GM23338 (cell line): ENCODE results near the gene FBRS. TPM values are rescaled to one million over a fixed set of nuclear protein-coding genes. Genes with fewer than 3 reads are reported as not detected.

Experiments
- ATAC-seq: fragments of 200-7000 bp; cut with Tn5 transposase; 3 replicates; pipeline ENCODE4 v1.9.1; 2020
- DNase-seq: peaks from one replicate; pipeline ENCODE4 v3.0.0-alpha.2; 2015; ENCODE audit warnings: low spot score
- H2AFZ ChIP-seq: fragments of 200-600 bp; sonication (generic); 2 replicates; pipeline ENCODE4 v1.8.0; 2016; ENCODE audit warnings: antibody characterized with exemption, mild to moderate bottlenecking, moderate library complexity
- H3F3A ChIP-seq: fragments of 200-600 bp; sonication (generic); replicated peaks from 2 replicates; pipeline ENCODE4 v1.8.0; 2017; ENCODE audit warnings: antibody characterized with exemption, mixed run types, low read depth
- H3K27ac ChIP-seq: fragments of 200-600 bp; sonication (generic); 2 replicates; pipeline ENCODE4 v1.6.1; 2016; ENCODE audit warnings: low read depth
- H3K27me3 ChIP-seq: fragments of 200-600 bp; sonication (generic); 2 replicates; pipeline ENCODE4 v1.8.0; 2016; ENCODE audit warnings: mild to moderate bottlenecking, mixed run types, moderate library complexity; ENCODE audit not compliant: insufficient read depth
- H3K36me3 ChIP-seq: fragments of 200-600 bp; sonication (generic); 2 replicates; pipeline ENCODE4 v1.8.0; 2016; ENCODE audit warnings: mild to moderate bottlenecking; ENCODE audit not compliant: insufficient read depth
- H3K4me1 ChIP-seq: fragments of 200-600 bp; sonication (generic); 2 replicates; pipeline ENCODE4 v1.8.0; 2016; ENCODE audit warnings: mild to moderate bottlenecking, moderate library complexity; ENCODE audit not compliant: insufficient read depth
- H3K4me2 ChIP-seq: fragments of 200-600 bp; sonication (generic); 2 replicates; pipeline ENCODE4 v1.7.1; 2017; ENCODE audit warnings: mixed run types
- H3K4me3 ChIP-seq: fragments of 200-600 bp; sonication (generic); 2 replicates; pipeline ENCODE4 v1.6.1; 2016; ENCODE audit warnings: mixed run types
- H3K79me2 ChIP-seq: fragments of 200-600 bp; sonication (generic); replicated peaks from 2 replicates; pipeline ENCODE4 v1.8.0; 2017; ENCODE audit warnings: mild to moderate bottlenecking; ENCODE audit not compliant: insufficient read depth
- H3K9me2 ChIP-seq: fragments of 200-600 bp; sonication (generic); 2 replicates; pipeline ENCODE4 v1.8.0; 2017; ENCODE audit not compliant: insufficient read depth
- H4K20me1 ChIP-seq: fragments of 200-600 bp; sonication (generic); replicated peaks from 2 replicates; pipeline ENCODE4 v1.8.0; 2017; ENCODE audit warnings: mild to moderate bottlenecking; ENCODE audit not compliant: insufficient read depth
- H3K27ac Mint-ChIP-seq: 2 replicates; pipeline ENCODE4 v1.8.0; 2020; ENCODE audit warnings: inconsistent platforms, mild to moderate bottlenecking, moderate library complexity, mixed read lengths
- H3K27me3 Mint-ChIP-seq: 3 replicates; pipeline ENCODE4 v1.8.0; 2022; ENCODE audit warnings: low read depth, mild to moderate bottlenecking, moderate library complexity, mixed read lengths, inconsistent platforms; ENCODE audit not compliant: insufficient read depth, poor library complexity
- H3K36me3 Mint-ChIP-seq: 3 replicates; pipeline ENCODE4 v1.8.0; 2021; ENCODE audit warnings: low read depth, mild to moderate bottlenecking, inconsistent platforms, moderate library complexity, mixed read lengths
- H3K4me1 Mint-ChIP-seq: 3 replicates; pipeline ENCODE4 v1.8.0; 2020; ENCODE audit warnings: mild to moderate bottlenecking, inconsistent platforms, mixed read lengths
- H3K4me3 Mint-ChIP-seq: 3 replicates; pipeline ENCODE4 v1.8.0; 2021; ENCODE audit warnings: moderate library complexity, mild to moderate bottlenecking, inconsistent platforms, mixed read lengths
- H3K9me3 Mint-ChIP-seq: 3 replicates; pipeline ENCODE4 v1.8.0; 2020; ENCODE audit warnings: moderate library complexity, mild to moderate bottlenecking, inconsistent platforms, mixed read lengths
- EZH2 ChIP-seq: fragments of 200-600 bp; sonication (generic); IDR thresholded peaks from one replicate; pipeline ENCODE4 v1.8.0; 2017; ENCODE audit warnings: antibody characterized with exemption, mild to moderate bottlenecking, low read depth; ENCODE audit not compliant: unreplicated experiment
- JUNB ChIP-seq: IDR thresholded peaks from one replicate; pipeline ENCODE4 v1.6.1; 2016; ENCODE audit warnings: antibody characterized with exemption; ENCODE audit not compliant: unreplicated experiment
- STAT1 ChIP-seq: IDR thresholded peaks from one replicate; pipeline ENCODE4 v1.6.1; 2016; ENCODE audit warnings: antibody characterized with exemption; ENCODE audit not compliant: unreplicated experiment
- ZNF114 ChIP-seq: fragments of 250-450 bp; sonication (Bioruptor Pico); IDR thresholded peaks from 2 replicates; pipeline ENCODE4 v1.5.0; 2020; ENCODE audit warnings: mild to moderate bottlenecking, moderate library complexity
- ZNF331 ChIP-seq: fragments of 250-450 bp; sonication (Bioruptor Pico); IDR thresholded peaks from 2 replicates; pipeline ENCODE4 v1.5.0; 2020; ENCODE audit warnings: low read depth, mild to moderate bottlenecking, moderate library complexity
- polyA plus RNA-seq: library from polyadenylated mRNA; unstranded; fragments of >200 nt; fragmentation: Nextera tagmentation; extraction: Ambion mirVana; gene quantifications from 2 replicates; pipeline ENCODE4 v1.2.1, GENCODE V29; 2016
- total RNA-seq: library from RNA; depleted of rRNA; stranded (reverse); fragments of >200 nt; shearing (Covaris generic); gene quantifications from 2 replicates; pipeline ENCODE4 v1.2.3, GENCODE V29; 2014
- TF ChIP-seq, protein P1 (sequence below): IDR thresholded peaks from one replicate; pipeline ENCODE4 v1.6.1; 2018; ENCODE audit warnings: antibody characterized with exemption; ENCODE audit not compliant: unreplicated experiment
- TF ChIP-seq, protein P2 (sequence below): fragments of 250-450 bp; sonication (Bioruptor Pico); IDR thresholded peaks from 2 replicates; pipeline ENCODE4 v1.5.0; 2020; ENCODE audit warnings: mild to moderate bottlenecking, moderate library complexity
- TF ChIP-seq, protein P3 (sequence below): IDR thresholded peaks from 2 replicates; pipeline ENCODE4 v1.6.1; 2016; ENCODE audit warnings: antibody characterized with exemption

Gene FBRS
- total and polyA plus RNA-seq, 2 experiments from 2014 or later: 2.3 to 7.2 TPM

GRCh38 chr16:30656974-30657865, 1.0 kb upstream of the FBRS start:
- DNase-seq: no peak
- TF ChIP-seq EZH2: no peak
- TF ChIP-seq, protein P1, sequence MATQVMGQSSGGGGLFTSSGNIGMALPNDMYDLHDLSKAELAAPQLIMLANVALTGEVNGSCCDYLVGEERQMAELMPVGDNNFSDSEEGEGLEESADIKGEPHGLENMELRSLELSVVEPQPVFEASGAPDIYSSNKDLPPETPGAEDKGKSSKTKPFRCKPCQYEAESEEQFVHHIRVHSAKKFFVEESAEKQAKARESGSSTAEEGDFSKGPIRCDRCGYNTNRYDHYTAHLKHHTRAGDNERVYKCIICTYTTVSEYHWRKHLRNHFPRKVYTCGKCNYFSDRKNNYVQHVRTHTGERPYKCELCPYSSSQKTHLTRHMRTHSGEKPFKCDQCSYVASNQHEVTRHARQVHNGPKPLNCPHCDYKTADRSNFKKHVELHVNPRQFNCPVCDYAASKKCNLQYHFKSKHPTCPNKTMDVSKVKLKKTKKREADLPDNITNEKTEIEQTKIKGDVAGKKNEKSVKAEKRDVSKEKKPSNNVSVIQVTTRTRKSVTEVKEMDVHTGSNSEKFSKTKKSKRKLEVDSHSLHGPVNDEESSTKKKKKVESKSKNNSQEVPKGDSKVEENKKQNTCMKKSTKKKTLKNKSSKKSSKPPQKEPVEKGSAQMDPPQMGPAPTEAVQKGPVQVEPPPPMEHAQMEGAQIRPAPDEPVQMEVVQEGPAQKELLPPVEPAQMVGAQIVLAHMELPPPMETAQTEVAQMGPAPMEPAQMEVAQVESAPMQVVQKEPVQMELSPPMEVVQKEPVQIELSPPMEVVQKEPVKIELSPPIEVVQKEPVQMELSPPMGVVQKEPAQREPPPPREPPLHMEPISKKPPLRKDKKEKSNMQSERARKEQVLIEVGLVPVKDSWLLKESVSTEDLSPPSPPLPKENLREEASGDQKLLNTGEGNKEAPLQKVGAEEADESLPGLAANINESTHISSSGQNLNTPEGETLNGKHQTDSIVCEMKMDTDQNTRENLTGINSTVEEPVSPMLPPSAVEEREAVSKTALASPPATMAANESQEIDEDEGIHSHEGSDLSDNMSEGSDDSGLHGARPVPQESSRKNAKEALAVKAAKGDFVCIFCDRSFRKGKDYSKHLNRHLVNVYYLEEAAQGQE: no peak
- no peak for TF ChIP-seq JUNB
- TF ChIP-seq, protein P2, sequence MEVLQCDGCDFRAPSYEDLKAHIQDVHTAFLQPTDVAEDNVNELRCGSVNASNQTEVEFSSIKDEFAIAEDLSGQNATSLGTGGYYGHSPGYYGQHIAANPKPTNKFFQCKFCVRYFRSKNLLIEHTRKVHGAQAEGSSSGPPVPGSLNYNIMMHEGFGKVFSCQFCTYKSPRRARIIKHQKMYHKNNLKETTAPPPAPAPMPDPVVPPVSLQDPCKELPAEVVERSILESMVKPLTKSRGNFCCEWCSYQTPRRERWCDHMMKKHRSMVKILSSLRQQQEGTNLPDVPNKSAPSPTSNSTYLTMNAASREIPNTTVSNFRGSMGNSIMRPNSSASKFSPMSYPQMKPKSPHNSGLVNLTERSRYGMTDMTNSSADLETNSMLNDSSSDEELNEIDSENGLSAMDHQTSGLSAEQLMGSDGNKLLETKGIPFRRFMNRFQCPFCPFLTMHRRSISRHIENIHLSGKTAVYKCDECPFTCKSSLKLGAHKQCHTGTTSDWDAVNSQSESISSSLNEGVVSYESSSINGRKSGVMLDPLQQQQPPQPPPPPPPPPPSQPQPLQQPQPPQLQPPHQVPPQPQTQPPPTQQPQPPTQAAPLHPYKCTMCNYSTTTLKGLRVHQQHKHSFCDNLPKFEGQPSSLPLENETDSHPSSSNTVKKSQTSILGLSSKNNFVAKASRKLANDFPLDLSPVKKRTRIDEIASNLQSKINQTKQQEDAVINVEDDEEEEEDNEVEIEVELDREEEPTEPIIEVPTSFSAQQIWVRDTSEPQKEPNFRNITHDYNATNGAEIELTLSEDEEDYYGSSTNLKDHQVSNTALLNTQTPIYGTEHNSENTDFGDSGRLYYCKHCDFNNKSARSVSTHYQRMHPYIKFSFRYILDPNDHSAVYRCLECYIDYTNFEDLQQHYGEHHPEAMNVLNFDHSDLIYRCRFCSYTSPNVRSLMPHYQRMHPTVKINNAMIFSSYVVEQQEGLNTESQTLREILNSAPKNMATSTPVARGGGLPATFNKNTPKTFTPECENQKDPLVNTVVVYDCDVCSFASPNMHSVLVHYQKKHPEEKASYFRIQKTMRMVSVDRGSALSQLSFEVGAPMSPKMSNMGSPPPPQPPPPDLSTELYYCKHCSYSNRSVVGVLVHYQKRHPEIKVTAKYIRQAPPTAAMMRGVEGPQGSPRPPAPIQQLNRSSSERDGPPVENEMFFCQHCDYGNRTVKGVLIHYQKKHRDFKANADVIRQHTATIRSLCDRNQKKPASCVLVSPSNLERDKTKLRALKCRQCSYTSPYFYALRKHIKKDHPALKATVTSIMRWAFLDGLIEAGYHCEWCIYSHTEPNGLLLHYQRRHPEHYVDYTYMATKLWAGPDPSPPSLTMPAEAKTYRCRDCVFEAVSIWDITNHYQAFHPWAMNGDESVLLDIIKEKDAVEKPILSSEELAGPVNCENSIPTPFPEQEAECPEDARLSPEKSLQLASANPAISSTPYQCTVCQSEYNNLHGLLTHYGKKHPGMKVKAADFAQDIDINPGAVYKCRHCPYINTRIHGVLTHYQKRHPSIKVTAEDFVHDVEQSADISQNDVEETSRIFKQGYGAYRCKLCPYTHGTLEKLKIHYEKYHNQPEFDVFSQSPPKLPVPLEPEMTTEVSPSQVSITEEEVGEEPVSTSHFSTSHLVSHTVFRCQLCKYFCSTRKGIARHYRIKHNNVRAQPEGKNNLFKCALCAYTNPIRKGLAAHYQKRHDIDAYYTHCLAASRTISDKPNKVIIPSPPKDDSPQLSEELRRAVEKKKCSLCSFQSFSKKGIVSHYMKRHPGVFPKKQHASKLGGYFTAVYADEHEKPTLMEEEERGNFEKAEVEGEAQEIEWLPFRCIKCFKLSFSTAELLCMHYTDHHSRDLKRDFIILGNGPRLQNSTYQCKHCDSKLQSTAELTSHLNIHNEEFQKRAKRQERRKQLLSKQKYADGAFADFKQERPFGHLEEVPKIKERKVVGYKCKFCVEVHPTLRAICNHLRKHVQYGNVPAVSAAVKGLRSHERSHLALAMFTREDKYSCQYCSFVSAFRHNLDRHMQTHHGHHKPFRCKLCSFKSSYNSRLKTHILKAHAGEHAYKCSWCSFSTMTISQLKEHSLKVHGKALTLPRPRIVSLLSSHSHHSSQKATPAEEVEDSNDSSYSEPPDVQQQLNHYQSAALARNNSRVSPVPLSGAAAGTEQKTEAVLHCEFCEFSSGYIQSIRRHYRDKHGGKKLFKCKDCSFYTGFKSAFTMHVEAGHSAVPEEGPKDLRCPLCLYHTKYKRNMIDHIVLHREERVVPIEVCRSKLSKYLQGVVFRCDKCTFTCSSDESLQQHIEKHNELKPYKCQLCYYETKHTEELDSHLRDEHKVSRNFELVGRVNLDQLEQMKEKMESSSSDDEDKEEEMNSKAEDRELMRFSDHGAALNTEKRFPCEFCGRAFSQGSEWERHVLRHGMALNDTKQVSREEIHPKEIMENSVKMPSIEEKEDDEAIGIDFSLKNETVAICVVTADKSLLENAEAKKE (CRISPR knock-in tag): no peak
- TF ChIP-seq STAT1: no peak
- no peak for TF ChIP-seq ZNF114
- TF ChIP-seq ZNF331 (CRISPR knock-in tag): no peak
- TF ChIP-seq, protein P3, sequence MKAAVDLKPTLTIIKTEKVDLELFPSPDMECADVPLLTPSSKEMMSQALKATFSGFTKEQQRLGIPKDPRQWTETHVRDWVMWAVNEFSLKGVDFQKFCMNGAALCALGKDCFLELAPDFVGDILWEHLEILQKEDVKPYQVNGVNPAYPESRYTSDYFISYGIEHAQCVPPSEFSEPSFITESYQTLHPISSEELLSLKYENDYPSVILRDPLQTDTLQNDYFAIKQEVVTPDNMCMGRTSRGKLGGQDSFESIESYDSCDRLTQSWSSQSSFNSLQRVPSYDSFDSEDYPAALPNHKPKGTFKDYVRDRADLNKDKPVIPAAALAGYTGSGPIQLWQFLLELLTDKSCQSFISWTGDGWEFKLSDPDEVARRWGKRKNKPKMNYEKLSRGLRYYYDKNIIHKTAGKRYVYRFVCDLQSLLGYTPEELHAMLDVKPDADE: no peak
- H3K27ac Mint-ChIP-seq: no peak overlapping the region
- H3K36me3 ChIP-seq: no peaks in the 10 kb centered on the region; the same call in 1 of the 2 replicates
- H3K9me2 ChIP-seq: no peaks in the 10 kb centered on the region
- H3F3A ChIP-seq: peaks cover 20% of the 10 kb centered on the region
- H3K36me3 Mint-ChIP-seq: peaks cover 12% of the 10 kb centered on the region
- no peaks in the 10 kb centered on the region for H3K79me2 ChIP-seq
- H3K4me3 ChIP-seq: peak overlapping the region; percentile 62
- peaks cover 24% of the 10 kb centered on the region for H4K20me1 ChIP-seq
- no peak for ATAC-seq
- peaks cover 10% of the 10 kb centered on the region for H3K4me1 Mint-ChIP-seq
- peaks cover 10% of the 10 kb centered on the region; the same call in 1 of the 2 replicates for H3K4me1 ChIP-seq
- H3K27me3 ChIP-seq: peaks cover 43% of the 10 kb centered on the region
- H3K4me2 ChIP-seq: peak overlapping the region; percentile 92
- peak overlapping the region; percentile 82; the same call in 1 of the 2 replicates for H2AFZ ChIP-seq
- H3K27me3 Mint-ChIP-seq: peaks cover 47% of the 10 kb centered on the region
- peak overlapping the region; percentile 74 for H3K4me3 Mint-ChIP-seq
- no peaks in the 10 kb centered on the region; the same call in 2 of the 3 replicates for H3K9me3 Mint-ChIP-seq
- H3K27ac ChIP-seq: no peak overlapping the region
